Left hindlimb (tissue), 1 donor: ENCODE results near the gene NNT.
"Not testable (repeated sequence)": the region's sequence is repeated elsewhere in the genome, so short reads cannot be mapped to it uniquely, and the experiment has no call there.

Experiments used
- DNase-seq: peaks from one replicate; pipeline ENCODE4 v3.0.0-alpha.2; 2018

NNT gene

DNA sequence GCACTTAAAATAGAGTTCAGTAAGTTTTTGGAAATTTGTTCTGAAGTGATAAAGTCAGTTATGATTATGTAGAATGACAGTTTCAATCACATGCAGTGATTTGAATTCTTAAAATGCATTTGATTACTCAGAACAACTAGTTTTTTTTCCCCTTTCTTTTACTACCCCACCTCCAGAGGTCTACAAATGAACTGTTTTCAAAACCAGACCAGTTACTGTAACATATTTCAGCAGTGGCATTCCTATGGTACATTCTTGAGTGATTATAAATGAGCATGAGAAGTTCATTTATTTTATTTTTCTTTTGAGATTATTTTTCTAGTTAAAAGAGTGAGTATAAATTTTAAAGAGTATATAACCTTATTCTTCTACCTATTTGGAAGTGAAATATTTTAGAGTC, 71.6 kb downstream of the NNT start:
- no peak for DNase-seq

DNA sequence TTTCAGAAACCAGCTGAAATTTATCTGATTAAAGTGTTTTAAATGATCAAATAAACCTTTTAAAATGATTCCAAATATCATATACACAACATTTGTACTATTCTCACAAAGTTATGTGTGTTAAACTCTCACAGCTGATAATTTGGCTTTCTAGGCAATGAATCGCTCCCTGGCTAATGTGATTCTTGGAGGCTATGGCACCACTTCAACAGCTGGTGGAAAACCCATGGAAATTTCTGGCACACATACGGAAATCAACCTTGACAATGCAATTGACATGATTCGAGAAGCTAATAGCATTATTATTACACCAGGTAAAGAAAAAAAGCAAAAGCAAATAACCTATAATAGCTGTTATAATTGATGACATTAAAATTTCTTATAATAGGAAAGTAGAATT, 72.4 kb downstream of the NNT start:
- no peak for DNase-seq

DNA sequence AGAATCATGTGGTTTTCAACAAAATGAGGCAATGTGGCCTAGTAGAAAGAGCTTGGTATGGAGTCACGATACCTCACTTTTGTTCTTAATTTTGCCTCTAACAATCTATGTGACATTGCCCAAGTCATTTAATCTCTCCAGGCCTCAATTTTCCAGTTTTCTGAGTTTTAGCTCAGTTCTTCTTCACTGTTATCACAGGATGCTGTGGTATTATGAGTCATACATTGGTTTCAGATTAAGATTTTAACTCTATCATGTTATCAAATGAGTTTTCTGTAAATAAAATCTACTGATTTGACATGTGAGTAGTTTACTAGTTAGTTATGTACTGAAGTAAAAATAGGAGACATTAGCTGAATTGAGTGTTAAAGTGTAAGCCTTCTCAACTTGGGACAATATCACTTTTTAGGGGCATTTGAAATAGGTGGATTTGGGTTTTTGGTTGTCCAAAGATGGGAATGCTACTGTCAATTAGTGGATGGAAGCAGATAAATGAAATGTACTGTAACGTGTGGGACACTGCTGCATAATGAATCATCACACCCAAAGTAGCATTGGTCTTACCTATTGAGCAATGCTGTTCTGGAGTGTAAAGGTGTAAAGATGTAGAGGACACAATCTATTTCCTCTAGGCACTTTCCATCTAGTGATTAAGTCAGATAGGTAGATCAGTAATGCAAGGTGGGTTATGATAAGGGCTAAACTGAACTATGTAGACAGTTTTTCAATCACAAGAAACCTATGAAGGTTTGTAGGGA, 73.3 kb downstream of the NNT start:
- no peak for DNase-seq

DNA sequence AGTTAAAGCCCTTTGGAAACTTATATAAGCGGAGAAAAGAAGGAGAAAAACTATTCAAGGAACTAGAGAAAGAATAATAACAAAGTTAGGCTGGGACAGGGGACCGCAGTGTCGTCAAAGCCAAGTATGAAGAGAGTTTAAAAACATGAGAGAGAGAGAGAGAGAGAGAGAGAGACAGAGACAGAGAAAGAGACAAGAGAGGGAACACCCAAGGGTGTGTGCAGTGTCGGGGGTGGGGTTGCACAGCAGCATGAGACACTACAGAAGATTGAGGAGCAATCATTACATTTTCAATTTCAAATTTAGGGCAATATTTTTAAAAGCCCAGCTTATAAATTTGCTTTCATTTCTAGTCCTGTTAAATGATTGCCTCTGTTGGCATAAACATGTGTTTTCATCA, 74.3 kb downstream of the NNT start:
- DNase-seq = no peak

DNA sequence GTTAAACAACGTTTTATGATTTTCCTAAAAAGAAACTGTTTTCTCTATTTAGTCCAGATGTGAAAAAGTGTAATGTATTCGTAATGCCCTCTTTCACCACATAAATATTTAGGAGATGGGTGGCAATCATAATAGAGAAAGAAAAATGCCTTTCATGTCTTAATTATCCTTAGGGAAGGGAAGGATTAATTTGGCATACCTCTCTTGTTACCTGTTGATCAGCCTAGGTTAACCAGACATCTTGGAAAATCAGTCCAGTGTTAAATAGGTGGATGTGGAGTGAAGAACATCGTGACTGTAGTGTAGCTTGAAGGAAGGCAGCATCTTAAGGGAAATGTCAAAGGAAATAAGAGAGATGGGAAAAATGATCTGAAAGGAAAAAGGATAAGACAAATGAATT, 76.2 kb downstream of the NNT start:
- no peak for DNase-seq

DNA sequence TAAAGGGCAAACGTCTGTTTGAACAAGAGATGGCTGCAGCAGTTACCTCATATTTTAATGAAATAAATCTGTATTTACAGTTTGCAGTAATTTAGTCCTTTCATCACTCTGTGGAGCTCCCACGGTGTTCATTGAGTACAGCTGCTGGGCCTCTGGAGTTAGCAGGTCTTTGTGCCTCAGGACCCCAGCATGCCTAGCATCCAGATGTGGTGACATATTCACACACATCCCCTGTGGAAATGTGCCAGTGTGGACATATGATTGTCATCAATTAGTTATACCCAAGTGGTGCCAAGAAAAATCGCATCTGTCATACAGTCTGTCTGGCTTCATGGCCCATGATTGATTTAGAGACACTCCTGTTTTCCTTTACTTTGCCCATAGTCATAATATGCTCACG, 77.3 kb downstream of the NNT start:
- DNase-seq = no peak

DNA sequence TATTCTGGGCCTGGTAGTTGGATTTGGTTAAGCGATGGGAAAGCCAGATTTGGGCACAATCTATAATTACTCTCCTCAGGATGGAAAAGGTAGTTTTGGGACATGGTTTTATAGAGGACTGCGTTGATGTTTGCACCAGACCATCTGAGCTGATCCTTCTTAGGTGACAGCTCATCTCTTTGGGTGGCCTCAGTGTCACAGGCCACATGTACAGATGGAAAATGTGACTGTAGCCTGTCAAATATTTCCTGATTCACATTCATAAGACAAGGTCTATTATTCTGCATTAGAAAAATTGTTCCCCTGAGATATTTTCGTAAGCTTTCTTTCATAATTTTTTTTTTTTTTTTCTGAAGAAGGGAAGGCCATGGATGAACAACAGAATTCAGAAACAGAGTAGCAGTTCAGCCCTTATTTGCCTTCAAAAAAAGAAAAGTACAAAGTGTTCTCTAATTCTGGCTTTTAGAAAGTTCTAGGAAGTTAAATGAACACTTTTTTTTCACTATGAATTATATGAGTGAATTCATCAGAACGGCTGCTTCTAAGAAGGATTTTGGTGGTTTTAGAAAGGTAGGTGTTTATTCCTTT, 81.0 kb downstream of the NNT start:
- DNase-seq = no peak

DNA sequence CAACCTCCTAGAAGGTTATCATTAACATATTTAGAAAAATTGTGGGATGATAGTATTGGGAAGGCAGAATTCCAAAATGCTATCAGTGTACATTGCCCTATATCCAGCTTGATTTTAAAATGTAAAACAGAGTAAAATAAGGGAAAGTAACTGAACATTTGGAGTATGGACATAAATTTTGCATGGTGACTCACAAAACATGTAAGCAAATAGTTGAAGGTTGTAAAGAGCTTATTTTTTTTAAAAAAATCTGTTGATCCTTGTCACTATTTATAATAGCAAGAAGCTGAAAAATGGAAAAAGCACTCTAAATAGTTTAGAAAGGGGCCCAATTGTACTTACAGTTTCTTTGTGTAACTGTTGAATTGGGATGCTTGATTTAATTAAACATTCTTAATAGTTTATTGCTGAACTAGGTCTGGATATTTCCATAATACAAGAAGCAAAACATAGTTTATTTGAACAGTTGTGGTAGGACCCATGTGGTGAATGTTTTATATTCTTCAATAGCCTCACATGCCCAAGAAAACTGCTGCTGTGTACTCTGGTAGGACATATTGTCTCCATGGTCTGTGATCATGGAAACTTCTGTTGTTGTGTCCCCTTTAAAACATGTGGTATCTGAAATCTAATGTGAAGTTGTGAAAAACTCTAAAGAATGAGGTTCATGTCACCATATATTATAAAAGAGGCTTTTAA, 82.4 kb downstream of the NNT start:
- no peak for DNase-seq

DNA sequence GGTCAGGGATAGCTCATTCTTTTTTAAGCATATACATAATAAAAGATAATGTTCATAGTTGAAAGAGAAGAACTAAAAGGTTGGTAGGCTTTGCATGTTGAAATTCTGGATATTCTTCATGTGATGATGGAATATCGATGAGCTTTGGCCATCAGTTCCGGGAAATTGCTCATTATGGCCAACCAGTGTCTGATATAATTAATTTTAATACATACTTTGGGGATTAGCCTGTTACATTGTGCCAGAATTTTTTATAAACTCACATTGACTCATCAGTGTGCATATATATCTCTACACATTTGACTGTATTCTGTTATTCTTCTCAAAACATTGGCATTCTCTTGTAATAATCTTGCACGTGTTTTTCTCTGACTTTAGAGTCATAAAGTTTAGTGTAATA, 84.3 kb downstream of the NNT start:
- no peak for DNase-seq

DNA sequence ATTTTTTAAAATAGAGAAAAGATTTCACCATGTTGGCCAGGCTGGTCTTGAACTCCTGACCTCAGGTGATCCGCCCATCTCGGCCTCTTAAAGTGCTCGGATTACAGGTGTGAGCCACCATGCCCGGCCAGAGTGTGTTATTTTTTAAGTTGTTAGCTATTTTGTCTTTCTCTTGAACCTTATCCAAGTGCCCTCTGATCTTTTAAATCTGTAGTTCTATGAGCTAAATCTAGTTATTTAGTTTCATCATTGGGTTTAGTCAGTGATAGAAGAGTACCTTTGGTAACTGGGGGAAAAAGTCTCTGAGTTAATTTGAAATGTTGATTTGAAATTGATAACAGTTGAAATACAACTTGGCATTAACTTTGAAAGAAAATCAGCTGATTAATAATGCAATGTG, 88.3 kb downstream of the NNT start:
- no peak for DNase-seq

DNA sequence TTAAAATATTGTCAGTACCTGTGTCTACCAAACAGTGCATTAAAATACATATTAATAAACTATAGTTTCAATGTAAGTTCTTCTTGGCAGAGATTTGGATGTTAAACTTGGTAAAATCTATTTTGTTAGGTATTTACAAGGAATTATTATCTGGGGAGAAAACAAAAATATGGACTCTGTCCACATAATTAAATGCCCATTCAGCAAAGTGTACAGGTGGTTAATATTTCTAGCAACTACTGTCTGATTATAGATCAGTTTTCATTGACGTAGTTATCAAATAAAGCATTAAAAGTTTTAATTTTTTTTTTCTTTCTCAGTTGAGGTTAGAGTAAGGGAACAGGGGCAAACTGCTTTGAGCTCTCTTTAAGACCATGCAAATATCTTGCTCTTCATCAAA, 88.9 kb downstream of the NNT start:
- DNase-seq = no peak

DNA sequence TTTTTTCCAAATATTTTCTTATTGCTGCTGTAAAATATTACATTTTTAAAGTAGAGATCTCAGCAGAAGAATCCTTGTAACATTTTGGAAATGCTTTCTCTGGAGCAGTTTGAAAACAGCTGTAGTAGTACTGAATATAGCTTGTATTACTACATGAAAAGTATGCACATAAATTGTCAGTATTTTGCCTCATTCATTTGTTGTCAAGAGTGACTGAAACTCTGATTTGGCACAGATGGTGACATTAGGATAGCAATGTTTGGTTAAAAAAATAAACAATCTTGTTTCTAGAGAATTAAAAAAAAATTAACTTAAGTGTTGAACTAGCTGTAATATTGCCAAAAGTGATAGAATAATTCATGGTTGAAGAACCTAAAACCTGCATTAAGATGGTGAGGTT, 90.4 kb downstream of the NNT start:
- no peak for DNase-seq

DNA sequence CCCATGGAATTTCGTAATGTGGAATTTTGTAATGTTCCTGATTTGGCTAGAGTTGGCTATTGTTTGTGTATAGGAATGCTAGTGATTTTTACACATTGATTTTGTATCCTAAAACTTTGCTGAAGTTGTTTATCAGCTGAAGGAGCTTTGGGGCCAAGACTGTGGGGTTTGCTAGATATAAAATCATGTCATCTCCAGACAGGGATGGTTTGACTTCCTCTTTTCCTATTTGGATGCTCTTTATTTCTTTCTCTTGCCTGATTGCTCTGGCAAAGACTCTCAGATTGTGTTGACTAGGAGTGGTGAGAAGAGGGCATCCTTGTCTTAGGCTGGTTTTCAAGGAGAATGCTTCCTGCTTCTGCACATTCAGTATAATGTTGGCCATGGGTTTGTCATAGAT, 91.0 kb downstream of the NNT start:
- no peak for DNase-seq

DNA sequence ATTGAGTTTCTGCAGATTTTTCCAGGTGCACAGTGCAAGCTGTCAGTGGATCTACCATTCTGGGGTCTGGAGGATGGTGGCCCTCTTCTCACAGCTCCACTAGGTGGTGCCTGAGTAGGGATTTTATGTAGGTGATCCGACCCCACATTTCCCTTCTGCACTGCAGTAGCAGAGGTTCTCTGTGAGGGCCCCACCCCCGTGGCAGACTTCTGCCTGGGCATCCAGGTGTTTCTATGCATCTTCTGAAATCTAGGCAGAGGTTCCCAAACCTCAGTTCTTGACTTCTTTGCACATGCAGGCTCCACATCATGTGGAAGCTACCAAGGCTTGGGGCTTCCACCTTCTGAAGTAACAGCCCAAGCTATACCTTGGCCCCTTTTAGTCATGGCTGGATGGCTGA, 93.5 kb downstream of the NNT start:
- DNase-seq = not testable (repeated sequence)

DNA sequence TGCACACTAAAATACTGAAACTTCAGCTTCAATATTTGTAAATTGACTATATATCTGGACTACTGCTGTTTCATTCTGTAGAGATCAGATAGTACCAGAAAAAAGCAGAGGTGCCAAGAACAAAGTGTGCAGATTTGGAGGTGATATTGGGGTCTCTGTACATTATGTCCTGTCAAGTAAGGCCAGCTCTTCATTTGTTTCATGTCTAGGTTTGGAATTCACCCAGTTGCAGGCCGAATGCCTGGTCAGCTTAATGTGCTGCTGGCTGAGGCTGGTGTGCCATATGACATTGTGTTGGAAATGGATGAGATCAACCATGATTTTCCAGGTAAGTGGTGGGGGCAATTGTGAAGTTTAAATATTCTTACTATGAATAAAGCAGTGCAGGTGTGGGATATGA, 96.9 kb downstream of the NNT start:
- DNase-seq = no peak

DNA sequence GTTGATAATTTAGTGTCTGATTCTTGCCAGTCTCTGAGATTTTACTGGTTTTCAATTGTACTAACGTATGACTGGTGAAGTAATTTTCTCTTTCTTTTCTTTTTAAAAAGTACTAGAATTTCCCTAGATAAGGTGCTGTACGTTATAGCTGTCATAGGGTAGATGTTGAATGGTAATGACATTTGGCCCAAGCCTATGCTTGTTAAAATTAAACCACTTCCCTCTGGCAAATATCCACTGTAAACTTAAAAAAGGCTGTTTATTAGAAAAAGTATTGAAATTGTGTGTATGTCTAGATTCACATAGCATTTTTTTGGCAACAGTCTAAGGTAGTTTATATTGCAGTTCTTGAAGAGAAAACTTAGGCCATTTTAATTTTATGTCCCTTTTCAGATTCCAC, 97.6 kb downstream of the NNT start:
- no peak for DNase-seq

DNA sequence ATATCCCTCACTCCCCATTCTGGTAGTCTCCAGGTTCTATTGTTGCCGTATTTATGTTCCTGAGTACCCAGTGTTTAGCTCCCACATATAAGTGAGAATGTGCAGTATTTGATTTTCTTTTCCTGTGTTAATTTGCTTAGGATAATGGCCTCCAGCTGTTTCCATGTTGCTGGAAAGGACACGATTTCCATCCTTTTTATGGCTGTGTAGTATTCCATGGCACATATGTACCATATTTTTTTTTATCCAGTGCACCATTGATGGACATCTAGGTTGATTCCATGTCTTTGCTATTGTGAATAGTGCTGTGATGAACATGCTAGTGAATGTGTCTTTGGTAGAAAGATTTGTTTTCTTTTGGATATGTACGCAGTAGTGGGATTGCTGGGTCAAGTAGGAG, 98.2 kb downstream of the NNT start:
- DNase-seq = no peak

DNA sequence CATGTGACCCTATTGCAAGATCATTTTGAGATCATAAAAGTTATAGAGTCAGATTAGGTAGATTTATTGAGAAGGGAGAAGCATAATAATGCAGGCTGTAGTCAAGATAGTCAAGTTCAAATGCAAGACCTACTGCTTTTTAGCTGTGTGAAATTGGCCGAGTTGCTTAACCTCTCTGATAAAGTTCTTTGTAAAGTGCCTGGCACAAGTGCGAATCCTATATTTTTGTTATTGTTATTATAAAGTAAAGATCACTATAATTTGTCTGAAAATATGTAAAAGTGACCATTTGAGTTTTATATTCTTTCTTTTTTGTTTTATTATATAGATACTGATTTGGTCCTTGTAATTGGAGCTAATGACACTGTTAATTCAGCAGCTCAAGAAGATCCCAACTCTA, 99.3 kb downstream of the NNT start:
- DNase-seq = no peak

DNA sequence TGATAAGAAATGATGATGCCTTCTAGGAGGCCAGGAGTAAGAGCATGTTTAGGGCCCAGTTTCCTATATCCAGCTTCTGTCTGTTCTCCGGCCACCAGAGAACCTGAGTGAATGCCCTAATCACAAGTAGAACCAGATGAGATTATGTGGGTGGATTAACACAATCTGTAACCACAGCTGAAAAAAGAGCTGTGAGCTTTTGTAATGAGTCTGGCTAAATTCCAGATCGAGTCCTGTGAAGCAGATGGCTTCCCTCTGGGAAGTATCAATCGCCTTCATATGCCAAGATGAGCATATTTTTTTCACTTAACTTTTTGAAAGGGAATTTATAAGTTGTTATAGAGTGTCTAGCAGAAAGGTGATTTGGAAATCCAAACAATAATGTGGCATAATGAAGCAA, 99.8 kb downstream of the NNT start:
- no peak for DNase-seq

DNA sequence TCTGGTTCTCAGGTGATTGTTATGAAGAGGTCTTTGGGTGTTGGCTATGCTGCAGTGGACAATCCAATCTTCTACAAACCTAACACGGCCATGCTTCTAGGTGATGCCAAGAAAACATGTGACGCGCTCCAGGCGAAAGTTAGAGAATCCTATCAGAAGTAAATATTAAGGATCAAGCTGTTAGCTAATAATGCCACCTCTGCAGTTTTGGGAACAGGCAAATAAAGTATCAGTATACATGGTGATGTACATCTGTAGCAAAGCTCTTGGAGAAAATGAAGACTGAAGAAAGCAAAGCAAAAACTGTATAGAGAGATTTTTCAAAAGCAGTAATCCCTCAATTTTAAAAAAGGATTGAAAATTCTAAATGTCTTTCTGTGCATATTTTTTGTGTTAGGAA, 101.3 kb downstream of the NNT start:
- DNase-seq = no peak

DNA sequence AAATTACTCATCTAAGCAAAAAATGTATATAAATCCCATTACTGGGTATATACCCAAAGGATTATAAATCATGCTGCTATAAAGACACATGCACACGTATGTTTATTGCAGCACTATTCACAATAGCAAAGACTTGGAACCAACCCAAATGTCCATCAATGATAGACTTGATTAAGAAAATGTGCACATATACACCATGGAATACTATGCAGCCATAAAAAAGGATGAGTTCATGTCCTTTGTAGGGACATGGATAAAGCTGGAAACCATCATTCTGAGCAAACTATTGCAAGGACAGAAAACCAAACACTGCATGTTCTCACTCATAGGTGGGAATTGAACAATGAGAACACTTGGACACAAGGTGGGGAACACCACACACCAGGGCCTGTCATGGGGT, 103.6 kb downstream of the NNT start:
- not testable (repeated sequence) for DNase-seq

DNA sequence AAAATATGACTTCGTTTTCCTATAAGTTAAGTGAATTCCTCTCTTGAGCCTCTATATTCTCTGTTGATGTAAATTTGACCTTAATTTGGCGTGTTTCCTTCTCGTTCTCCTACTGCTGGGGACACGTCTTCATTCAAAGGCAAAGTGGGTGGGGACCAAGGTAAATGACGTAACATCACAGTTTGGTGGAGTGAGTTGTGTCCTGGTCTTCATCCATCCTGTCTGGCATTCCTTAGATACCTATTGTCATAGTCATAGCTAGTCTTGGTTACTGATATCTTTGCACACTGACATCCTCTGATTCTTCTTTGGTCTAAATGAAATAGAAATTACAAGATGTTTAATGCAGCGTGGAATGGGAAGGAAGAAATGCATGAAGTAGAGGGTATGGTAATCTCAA, 108.5 kb downstream of the NNT start:
- DNase-seq = no peak

DNA sequence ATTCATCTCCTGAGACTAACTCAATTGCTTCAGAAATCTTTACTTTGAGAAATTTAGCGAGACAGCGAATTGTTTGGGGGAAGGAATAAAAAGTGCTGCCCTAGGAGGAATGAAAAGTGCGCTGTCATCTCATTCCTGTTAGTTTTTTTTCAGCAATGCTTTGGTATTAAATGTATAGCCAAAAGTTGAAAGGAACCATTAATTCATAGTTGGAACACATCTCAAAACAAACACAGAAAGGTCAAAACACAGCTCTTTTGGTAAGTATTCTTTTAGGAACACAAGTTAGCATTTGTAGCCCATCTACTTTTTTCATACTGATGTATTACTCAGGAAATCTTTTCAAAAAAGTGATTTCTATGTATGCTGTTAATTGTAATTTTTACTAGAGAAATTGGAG, 109.1 kb downstream of the NNT start:
- DNase-seq = no peak

DNA sequence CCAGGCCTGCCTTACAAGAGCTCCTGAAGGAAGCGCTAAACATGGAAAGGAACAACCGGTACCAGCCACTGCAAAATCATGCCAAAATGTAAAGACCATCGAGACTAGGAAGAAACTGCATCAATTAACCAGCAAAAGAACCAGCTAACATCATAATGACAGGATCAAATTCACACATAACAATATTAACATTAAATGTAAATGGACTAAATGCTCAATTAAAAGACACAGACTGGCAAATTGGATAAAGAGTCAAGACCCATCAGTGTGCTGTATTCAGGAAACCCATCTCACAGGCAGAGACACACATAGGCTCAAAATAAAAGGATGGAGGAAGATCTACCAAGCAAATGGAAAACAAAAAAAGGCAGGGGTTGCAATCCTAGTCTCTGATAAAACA, 116.8 kb downstream of the NNT start:
- not testable (repeated sequence) for DNase-seq

DNA sequence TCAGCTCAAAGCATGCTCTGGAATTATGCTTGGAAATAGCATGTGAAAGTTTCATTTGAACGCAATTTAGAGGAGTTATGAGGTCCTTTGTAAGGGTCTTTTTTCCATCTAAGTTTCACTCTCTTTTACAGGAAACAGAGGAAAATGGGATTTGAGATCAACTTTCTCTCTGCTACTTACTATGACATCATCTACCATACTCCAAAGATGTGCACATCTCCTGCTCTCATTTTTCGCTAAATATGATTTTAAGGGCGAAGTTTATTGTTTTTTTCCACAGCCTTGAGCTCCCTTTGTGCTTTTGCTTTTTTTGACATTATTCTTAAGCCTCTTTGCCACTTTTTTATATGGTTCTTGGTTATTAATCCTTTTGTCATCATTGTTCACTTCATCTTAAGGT, 125.6 kb downstream of the NNT start:
- DNase-seq = no peak
